Smooth muscle cell of the brain vasculature (primary cell): Measurements from ENCODE around the gene MAD2L2.

Source experiments
- DNase-seq: peaks from one replicate; pipeline ENCODE4 v3.0.0-alpha.2; 2012; ENCODE audit warnings: low read depth, low spot score

Gene MAD2L2

GRCh38 chr1:11704691-11705475, 23.9 kb upstream of the MAD2L2 start:
- no peak for DNase-seq

- no peak for DNase-seq
These were observed 23.2 kb upstream of the MAD2L2 start for GRCh38 chr1:11704194-11704529.

- no peak for DNase-seq
These were observed 22.6 kb upstream of the MAD2L2 start for GRCh38 chr1:11703357-11704193.

GRCh38 chr1:11701981-11702803, 21.2 kb upstream of the MAD2L2 start:
- DNase-seq = no peak

- DNase-seq = no peak
These were observed 20.6 kb upstream of the MAD2L2 start for GRCh38 chr1:11701551-11701961.

- no peak for DNase-seq
These were observed 19.9 kb upstream of the MAD2L2 start for GRCh38 chr1:11700601-11701467.

GRCh38 chr1:11697893-11698210, 16.9 kb upstream of the MAD2L2 start:
- DNase-seq = no peak

- DNase-seq = no peak
These were observed 16.4 kb upstream of the MAD2L2 start for GRCh38 chr1:11697188-11697892.

GRCh38 chr1:11695861-11696260, 14.9 kb upstream of the MAD2L2 start:
- DNase-seq = no peak

GRCh38 chr1:11693917-11694316, 13.0 kb upstream of the MAD2L2 start:
- no peak for DNase-seq

GRCh38 chr1:11693024-11693590, 12.2 kb upstream of the MAD2L2 start:
- no peak for DNase-seq

GRCh38 chr1:11691928-11692711, 11.2 kb upstream of the MAD2L2 start:
- no peak for DNase-seq

- DNase-seq = no peak
These were observed 10.5 kb upstream of the MAD2L2 start, which contains the start of gene DRAXIN for GRCh38 chr1:11691302-11691914. TSS of gene DRAXIN (plus strand) at chr1:11691710. CDS start at chr1:11706259, 14,549 bp downstream.

GRCh38 chr1:11690397-11691301, 9.7 kb upstream of the MAD2L2 start:
- DNase-seq = no peak

GRCh38 chr1:11688506-11688905, 7.6 kb upstream of the MAD2L2 start:
- no peak for DNase-seq

- DNase-seq = no peak
These were observed 4.3 kb upstream of the MAD2L2 start for GRCh38 chr1:11685210-11685752.

GRCh38 chr1:11684070-11684469, 3.1 kb upstream of the MAD2L2 start:
- no peak for DNase-seq

GRCh38 chr1:11682799-11683198, 1.9 kb upstream of the MAD2L2 start:
- no peak for DNase-seq
